Activated CD4-positive, alpha-beta T cell treated with anti-CD3 and anti-CD28 coated beads, Interleukin-2, amount 50 U/mL, for 24 hours (primary cell): ENCODE measurements around the gene SPDEF.

Experiments
- DNase-seq, 2 donors: peaks; one replicate each; pipeline ENCODE4 v3.0.0-alpha.2; 2020; ENCODE audit warnings: low read depth in 1 of 2, low spot score in 1 of 2

The SPDEF gene

DNA sequence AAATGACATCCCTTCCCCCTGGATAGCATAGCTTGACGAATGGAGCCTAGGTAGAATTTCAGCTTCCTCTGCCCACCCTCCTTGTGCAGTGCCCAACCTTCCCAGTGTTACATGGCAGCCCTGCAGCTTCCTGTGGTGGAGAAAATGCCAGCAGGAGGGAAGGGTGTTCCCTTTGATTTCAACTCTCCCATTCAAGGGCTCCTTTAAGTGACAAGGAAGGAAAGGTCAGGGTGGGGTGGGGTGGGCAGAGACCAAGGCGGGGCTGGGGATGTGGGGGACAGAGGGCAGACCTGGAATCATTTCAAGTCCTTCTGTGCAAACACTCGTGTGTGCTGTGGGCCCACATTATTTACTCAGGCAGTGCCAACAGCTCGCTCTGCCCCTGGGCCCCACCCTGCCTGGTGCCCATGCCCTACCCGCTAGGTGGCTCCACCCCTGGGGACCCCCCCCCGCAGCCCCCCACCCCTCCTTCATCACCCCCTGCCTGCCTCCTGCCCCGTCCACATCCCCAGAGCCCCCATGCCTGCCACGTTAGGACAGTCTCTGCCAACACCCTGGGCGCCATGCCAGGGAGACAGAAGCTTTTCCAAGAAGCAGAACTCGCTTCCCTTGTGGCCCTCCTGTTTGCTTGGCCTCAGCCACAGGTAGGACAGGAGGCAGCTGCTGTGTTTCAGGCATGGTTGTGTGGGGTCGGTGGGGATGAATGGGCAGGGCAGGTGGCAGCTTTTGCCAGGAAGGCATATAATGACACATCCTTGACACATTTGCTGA, 9.4 kb downstream of the SPDEF start:
- DNase-seq = no peak

DNA sequence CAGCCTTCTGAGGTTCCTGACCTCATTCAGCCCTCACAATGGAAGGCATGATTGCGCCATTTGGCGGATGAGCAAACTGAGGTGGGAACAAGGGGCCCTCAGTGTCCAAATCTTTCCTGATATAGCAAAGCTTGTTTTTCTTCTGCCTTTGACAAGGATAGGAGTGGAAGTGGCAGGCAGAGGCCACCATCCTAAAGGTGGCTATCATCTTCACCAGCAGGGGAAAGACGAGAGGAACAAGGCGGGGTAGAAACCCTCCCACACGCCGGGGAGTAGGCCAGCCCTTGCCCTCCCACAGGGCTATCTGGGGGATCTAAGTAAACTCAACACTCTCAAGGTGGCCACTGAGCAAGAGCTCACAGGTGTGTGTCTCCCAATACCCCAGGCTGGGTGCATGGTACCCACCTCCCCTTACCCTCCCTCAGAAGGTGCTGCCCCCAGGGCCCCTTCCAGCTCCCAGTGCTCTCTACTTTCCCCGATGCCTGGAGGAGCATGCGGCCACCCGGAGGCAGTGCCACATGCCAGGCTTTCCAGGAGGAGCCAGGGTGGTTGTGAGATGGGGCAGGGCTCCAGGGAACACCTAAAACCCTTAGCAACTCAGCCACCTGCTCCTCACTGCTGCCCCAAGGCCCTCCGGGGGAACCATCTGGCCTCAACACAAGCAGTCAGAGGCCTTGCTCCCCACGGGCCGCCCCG, 11.2 kb downstream of the SPDEF start:
- DNase-seq = no peak

DNA sequence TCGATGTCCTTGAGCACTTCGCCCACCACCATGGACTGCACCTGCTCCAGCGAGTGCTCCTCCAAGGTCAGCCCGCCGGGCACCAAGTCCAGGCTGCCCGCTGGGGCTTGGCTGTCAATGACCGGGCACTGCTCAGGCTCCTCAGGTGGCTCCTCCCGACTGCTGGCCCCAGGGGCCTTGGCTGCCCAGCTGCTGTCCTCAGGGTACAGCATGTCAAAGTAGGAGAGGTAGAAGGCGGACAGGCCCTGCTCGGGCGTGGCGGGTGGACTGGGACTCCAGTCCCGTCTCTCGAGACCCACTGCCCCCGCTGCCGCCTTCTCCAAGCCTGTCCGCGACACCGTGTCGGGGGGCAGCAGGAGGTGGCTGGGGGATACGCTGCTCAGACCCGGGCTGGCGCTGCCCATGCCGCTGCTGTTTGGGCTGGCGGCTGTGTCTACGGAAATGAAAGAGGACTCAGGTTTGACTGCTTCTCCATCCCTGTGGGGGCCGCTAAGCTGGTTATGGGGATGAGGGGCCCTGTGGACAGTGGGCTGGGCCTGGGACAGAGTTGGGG, 12.0 kb downstream of the SPDEF start:
- DNase-seq = no peak

DNA sequence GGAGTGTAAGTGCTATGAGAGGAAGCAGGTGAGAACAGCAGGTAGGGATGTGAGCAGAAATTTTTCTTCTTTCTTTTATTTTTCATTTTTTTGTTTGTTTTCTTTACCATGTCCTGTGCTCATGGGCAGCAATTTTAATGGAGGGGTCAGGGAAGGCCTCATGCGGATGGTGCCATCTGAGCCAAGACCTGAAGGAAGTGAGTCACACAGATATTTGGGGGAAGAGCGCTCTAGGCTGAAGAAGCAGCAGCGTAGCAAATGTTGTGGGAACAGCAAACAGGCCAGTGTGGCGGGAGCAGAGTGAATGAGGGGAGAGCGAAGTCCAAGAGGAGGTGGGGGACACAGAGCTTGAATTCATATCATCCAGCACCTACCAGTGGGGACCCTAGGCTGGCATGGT, 12.7 kb downstream of the SPDEF start:
- DNase-seq = no peak

DNA sequence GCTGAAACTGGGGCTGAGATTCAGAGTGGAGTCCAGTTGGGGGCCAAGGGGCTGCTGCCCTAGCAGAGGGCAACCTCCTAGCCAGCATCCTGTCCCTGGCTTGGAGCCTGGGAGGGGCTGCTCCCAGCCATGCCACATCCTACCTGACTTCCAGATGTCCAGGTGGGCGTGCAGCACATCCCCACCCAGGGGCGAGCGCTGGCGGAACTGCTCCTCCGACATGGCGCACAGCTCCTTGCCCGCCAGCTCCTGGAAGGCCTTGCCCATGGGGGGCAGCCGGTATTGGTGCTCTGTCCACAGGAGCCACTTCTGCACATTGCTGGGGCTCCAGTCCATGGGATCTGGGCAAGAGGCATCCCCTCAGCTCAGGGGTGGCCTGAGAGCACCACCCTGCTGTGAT, 15.3 kb downstream of the SPDEF start:
- DNase-seq = no peak

DNA sequence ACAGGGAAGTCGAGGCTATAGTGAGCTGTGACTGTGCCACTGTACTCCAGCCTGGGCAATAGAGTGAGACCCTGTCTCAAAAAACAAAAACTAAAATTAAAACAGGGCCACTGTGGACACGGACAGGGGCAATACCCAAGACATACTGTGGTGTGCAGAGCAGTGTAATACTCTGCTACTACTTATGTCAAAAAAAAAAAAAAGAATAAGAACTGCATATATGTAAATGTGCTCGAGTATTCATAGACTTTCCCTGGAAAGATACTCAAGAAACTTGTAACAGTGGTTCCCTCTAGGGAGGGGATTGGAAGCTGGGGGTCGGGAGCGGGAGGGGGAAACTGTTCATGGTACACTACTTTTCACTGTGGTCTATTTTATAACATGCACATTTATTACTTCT, 15.9 kb downstream of the SPDEF start:
- DNase-seq = no peak

DNA sequence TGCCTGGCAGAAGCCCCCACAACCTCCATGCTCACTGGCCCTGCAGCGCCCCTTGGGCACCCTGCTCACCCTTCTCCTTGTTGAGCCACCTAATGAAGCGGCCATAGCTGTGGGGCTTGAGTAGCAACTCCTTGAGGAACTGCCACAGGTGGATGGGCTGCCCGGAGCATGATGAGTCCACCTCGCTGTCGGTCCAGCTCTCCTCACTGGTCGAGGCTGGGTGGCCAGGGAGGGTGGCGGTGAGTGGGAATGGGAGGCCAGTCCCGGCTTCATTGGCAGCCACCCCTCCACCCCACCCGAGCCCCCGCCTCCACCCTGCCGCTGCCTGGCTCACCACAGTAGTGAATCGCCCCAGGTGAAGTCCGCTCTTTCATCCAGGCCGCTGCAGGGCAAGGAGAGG, 16.9 kb downstream of the SPDEF start:
- no peak for DNase-seq

DNA sequence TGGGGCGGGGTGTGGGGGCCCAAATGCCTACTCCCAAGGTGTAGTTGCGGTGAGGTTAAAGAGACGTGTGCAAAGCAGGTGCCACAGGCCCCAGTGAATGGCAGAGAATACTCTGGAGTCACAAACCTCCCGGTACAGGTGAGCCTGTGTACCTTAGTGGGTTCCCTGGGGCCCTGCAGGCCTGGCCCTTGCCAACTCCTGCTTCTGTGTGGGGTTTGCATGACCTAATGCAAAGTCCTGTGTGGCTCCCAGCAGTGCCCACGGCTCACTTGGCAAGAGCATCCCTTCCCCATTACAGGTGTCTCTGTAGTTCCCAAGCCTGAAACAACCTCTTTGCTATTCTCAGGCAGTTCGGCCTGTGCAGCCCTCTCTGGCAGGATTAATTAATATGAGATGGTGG, 17.5 kb downstream of the SPDEF start:
- DNase-seq = no peak

DNA sequence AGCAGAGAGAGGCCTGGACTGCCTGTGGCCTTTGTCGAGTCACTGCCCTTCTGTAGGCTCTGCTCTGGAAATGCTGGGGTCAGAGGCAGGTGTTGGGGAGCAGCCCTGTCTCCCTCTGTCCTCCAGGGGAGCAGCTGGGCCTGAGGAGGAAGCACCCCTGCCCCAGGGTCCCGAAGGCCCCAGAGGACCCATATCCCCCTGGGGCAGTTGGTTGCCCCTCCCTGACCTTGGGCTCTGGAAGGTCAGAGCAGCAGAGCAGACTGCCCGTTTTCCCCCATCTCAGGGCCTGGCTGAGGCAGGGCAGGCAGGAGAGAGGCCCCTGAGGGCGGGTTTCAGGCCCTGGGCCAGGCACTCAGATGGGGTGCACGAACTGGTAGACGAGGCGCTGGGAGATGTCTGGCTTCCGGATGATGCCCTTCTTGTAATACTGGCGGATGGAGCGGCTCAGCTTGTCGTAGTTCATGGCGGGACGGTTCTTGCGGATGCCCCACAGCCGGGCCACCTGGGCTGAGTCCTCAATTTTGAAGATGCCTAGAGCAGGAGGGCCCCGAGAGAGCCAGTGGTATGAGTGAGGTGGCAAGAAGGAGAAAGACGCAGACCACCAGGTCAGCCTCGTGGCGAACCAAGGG, 18.1 kb downstream of the SPDEF start:
- no peak for DNase-seq

DNA sequence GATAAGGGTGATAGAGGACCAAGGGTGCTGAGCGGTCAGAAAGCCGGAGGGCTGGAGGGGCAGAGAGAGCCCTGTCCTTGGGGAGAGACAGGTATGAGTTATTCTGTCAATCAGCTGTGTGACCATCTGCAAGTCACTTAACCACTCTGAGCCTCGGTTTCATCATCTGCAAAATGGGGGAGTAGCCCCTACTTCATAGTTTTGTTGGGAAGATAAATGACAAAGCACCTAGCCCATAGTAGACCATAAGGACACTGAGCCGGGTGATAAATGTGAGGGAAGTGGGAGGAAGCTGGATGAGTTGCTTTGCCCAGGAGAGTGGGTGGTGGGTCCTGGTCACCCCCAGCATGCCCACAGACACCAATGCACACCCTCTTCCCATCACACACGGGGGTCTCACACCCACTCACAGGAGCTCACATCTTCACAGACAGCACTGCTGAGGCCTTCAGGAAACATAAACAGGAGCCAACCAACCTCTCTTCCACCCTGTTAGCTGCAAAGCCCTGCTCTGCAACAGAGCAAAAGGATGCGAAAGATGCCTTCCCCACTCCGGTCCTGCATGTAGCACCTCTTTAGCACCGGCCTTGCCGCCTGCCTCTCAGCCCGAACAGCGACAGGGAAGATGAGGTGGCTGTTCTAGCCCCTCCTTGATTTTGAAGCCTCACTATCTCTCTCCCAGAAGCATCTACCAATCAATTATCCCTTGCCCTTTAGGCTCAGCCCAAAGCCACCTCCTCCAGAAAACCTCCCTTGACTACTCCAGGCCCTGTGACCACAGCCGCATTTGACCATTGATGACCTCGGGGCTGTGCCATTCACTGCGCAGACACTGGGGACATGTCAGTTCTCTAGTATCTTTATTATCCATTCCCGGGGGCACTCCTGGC, 18.9 kb downstream of the SPDEF start:
- DNase-seq = no peak

DNA sequence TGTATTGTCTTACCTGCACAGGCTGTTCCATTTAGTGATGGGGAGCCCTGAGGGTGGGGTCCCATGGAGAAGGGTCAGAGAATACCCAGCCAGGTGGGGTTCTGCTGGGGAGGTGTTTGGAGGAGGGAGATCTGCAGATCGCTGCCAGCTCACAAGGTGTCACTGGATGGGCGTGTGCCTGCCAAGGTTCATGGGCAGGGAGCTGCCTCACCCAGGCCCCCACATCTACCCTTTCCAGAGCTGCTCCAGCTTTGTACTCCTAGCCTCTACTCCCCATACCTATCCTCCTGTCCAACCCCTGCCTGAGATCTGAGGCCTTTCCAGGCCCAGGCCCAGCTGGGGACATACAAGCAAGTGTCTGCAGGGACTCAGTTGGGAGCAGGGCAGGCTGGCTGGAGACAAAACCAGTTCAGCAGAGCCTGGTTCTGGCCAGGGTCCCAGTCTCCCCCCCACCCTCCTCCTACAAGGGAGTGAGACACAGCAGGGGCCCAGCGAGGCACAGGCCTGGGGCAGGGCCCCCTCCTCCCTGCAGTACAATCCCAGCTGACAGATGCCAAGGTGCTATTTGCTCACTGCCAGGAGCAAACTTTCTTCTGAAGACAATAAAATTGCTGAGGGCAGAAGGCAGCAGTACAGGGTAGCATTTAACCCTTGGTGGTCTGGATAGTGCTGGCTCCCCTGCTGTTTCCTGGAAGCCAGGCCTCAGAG, 19.7 kb downstream of the SPDEF start:
- DNase-seq = no peak

DNA sequence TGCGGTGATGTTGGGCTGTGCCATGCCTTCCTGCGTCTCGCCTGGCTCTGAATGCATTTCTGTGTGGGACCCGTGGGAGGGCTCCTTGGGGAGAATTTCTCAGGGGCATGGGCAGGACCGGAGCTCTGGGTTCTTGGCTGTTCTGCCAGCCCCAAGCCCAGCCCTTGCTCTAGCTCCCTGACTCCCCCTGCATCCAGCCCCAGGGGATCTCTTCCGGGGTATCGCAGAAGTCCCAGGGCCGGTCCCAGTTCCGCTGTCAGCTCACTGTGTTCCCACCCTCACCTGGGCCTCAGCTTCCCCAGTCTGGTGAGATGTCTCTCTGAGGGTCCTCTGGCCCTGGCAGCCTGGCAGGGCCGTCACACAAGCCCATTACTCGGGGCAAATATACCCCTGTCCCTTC, 20.5 kb downstream of the SPDEF start:
- no peak for DNase-seq

DNA sequence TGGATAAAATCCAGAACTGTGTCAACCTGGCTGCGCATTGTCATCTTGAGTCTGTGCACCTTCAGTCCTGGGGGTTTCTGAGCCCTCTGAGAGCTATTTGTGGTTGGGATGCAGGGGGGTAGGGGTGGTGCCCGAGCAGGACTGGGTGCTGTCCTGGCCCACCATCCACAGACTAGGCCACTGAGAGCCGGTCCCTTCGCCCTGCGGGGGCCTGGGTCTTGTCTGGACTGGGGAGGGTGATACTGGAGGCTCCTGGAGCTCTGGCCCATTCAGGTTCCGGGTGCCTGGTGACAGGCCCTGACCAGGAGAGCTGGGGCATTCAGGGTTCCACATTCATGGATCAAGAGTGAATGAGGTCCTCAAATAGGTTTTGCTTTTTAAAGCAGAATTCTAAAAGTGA, 20.9 kb downstream of the SPDEF start:
- no peak for DNase-seq

DNA sequence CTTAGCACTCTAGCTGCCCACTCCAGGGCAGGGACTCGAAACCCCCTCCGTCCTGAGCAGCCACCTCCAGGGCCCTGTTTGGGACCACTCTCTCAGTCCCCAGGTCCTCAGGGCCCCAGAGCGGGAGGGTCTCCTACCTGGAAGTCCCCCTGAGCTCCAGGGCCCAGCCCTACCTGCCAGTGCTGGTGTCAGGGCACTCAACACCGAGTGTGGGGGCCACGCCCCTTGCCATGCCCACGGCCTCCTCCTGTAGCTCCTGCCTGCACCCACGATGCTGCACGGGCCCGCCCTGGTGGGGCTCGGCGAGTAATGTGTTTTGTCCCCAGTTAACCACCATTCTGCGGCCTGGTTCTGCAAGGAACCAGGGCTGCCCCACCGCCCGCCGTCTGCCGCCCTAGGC, 21.5 kb downstream of the SPDEF start:
- no peak for DNase-seq

DNA sequence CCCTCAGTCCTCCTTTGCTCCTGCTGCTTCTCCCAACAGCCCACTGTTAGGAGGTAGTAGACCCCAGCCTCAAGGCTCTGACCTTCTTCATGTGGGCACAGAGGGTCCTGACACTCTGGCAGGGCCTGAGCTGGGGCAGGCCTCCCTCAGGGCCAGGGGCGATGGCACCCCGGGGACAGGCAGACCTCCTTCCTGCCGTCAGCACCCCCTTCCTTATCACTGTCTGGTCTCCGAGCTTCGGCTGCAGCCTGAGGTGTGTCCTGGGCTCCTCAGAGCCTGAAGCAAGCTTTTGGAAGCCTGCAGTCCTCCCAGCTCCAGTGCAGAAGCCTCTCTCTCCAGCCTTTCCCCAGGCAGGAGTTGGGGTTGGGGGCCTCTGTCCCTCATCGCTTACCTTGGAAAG, 22.0 kb downstream of the SPDEF start:
- no peak for DNase-seq

DNA sequence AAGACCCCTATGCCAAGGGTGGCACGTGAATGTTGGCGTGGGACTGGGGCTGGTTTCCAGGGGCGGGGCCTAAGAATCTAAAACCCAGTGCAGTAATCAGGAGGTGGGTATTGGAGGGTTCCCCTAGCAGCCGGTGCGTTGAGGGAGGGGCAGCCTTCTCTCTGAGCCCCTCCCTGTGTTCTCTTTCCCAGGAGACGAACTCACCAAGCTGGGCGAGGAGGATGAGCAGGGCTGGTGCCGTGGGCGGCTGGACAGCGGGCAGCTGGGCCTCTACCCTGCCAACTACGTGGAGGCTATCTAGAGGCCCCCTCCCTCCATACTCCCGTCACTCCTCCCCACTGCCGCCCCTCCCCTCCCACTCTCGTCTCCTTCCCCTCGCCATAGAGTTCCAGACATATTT, 23.9 kb downstream of the SPDEF start:
- DNase-seq = no peak

DNA sequence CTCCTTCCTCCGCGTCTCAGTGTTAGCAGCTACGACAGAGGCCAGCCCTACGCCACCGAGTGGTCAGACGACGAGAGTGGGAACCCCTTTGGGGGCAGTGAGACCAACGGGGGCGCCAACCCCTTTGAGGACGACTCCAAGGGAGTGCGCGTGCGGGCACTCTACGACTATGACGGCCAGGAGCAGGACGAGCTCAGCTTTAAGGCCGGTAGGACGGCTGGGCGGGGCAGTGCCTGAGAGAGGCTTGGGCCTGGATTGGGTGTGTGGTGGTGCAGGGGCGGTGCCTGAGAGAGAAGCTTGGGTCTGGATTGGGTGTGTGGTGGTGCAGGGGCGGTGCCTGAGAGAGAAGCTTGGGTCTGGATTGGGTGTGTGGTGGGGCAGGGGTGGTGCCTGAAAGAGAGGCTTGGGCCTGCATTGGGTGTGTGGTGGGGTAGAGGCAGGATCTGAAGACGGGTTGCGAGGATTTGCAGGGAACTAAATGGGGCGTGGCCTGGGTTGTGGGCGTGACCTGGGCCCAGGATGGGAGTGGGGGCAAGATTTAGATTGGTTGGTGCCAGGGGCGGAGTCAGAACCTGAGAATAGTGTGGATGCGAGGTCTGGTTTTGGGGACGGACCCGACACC, 24.4 kb downstream of the SPDEF start:
- no peak for DNase-seq

DNA sequence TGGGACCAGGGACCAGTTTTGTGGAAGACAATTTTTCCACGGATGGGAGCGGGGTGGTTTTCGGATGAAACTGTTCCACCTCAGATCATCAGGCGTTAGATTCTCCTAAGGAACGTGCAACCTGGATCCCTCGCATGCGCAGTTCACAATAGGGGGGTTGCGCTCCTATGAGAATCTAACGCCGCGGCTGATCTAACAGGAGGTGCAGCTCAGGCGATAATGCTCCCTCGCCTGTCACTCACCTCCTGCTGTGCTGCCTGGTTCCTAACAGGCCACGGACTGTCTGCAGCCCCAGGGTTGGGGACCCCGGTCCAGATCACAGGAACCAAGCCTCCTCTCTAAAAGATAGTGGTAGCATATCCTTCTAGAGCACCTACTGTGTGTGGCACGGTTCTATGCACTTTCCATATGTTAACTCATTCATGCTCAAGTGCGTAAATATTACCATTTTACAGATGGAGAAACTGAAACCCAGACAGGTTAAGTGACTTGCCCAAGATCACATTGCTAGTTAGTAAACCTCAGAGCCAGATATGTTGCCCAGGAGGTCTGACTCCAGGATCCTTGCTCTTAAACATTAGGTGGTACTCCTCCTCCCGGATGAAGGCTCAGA, 25.3 kb downstream of the SPDEF start:
- no peak for DNase-seq

DNA sequence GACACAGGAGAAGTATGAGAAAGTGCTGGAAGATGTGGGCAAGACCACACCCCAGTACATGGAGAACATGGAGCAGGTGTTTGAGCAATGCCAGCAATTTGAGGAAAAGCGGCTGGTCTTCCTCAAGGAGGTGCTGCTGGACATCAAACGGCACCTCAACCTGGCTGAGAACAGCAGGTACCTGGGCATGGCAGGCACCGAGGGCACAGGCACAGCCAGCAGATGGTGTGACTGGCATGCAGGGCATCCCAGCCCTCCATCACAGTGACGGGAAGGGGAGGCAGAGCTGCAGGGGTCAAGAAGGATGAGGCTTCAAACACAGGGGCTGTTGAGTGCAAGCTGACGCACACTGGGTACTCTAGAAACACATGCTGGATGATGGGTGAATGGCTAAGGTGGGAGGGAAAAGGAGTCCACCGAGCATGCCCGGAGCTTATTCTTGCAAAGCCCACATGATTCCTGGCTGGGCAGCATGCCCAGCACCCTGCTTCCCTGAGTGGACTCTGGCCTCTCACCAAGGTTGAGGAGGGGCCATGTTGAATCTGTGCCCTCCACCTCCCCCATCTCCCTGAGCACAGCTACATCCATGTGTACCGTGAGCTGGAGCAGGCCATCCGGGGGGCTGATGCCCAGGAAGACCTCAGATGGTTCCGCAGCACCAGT, 26.3 kb downstream of the SPDEF start:
- no peak for DNase-seq
